HEK293T (cell line): ENCODE measurements around the gene OPRL1.

Source experiments
- CTCF ChIA-PET: fragments of 350-600 bp; formaldehyde crosslinking; extraction: SDS; loops from one replicate; lab custom pipeline; 2021; ENCODE audit warnings: antibody characterized with exemption, inconsistent platforms; lab: Yijun Ruan, JAX
- POLR2A ChIA-PET: fragments of 350-600 bp; formaldehyde crosslinking; extraction: SDS; loops from one replicate; lab custom pipeline; 2020; ENCODE audit warnings: antibody characterized with exemption, inconsistent platforms; lab: Yijun Ruan, JAX
- DNase-seq: peaks from one replicate; pipeline ENCODE4 v3.0.0; 2012; ENCODE audit warnings: mixed read lengths; ENCODE audit errors: extremely low spot score
- ARNT ChIP-seq: fragments of 450-650 bp; IDR thresholded peaks from 2 replicates; pipeline ENCODE4 v1.6.1; 2017; ENCODE audit warnings: mild to moderate bottlenecking
- BHLHE40 ChIP-seq: fragments of 450-650 bp; IDR thresholded peaks from 2 replicates; pipeline ENCODE4 v1.6.1; 2016; ENCODE audit warnings: mild to moderate bottlenecking, moderate library complexity, borderline replicate concordance
- CTBP1 ChIP-seq: fragments of 450-650 bp; IDR thresholded peaks from 2 replicates; pipeline ENCODE4 v1.6.1; 2016; ENCODE audit warnings: borderline replicate concordance
- ELF4 ChIP-seq: fragments of 450-650 bp; IDR thresholded peaks from 2 replicates; pipeline ENCODE4 v1.6.1; 2017; ENCODE audit warnings: antibody characterized with exemption
- FOXA1 ChIP-seq: fragments of 450-650 bp; IDR thresholded peaks from 2 replicates; pipeline ENCODE4 v1.6.1; 2016; ENCODE audit warnings: mild to moderate bottlenecking
- FOXK2 ChIP-seq: fragments of 450-650 bp; IDR thresholded peaks from 2 replicates; pipeline ENCODE4 v1.6.1; 2016; ENCODE audit warnings: mild to moderate bottlenecking
- FOXM1 ChIP-seq: fragments of 450-650 bp; IDR thresholded peaks from 2 replicates; pipeline ENCODE4 v1.6.1; 2017; ENCODE audit warnings: mild to moderate bottlenecking, borderline replicate concordance
- HDGF ChIP-seq: fragments of 450-650 bp; IDR thresholded peaks from 2 replicates; pipeline ENCODE4 v1.6.1; 2017; ENCODE audit warnings: antibody characterized with exemption, borderline replicate concordance
- L3MBTL2 ChIP-seq: fragments of 450-650 bp; conservative IDR thresholded peaks from 2 replicates; pipeline ENCODE4 v1.6.1; 2016; ENCODE audit warnings: mild to moderate bottlenecking
- LEF1 ChIP-seq: fragments of 450-650 bp; IDR thresholded peaks from 2 replicates; pipeline ENCODE4 v1.6.1; 2017; ENCODE audit warnings: mild to moderate bottlenecking, borderline replicate concordance
- NFRKB ChIP-seq: fragments of 450-650 bp; IDR thresholded peaks from 2 replicates; pipeline ENCODE4 v1.6.1; 2016; ENCODE audit warnings: mild to moderate bottlenecking, moderate library complexity
- PKNOX1 ChIP-seq: fragments of 450-650 bp; IDR thresholded peaks from 2 replicates; pipeline ENCODE4 v1.6.1; 2016
- SP1 ChIP-seq: fragments of 450-650 bp; IDR thresholded peaks from 2 replicates; pipeline ENCODE4 v1.6.1; 2017
- SUZ12 ChIP-seq: fragments of 450-650 bp; IDR thresholded peaks from 2 replicates; pipeline ENCODE4 v1.6.1; 2016; ENCODE audit warnings: mild to moderate bottlenecking
- TARDBP ChIP-seq: fragments of 450-650 bp; IDR thresholded peaks from 2 replicates; pipeline ENCODE4 v1.6.1; 2016
- ZNF384 ChIP-seq: fragments of 450-650 bp; IDR thresholded peaks from 2 replicates; pipeline ENCODE4 v1.6.1; 2016

Gene OPRL1

GRCh38 chr20:64107736-64108457, 28.0 kb downstream of the OPRL1 start:
- POLR2A ChIA-PET, result interaction anchor here (1.1 kb wide), 1 partner anchor 45 kb away, joined by 3 read pairs; the partner anchor contains the start of gene TCEA2
- TF ChIP-seq FOXA1, result no peak
- TF ChIP-seq PKNOX1, result no peak
- TF ChIP-seq BHLHE40, result no peak
- TF ChIP-seq ELF4, result no peak
- no peak for TF ChIP-seq HDGF
- TF ChIP-seq FOXM1, result no peak
- no peak for TF ChIP-seq ARNT
- TF ChIP-seq L3MBTL2, result no peak
- no peak for TF ChIP-seq NFRKB
- no peak for TF ChIP-seq SUZ12
- TF ChIP-seq FOXK2, result no peak
- no peak for TF ChIP-seq SP1
- TF ChIP-seq TARDBP, result no peak
- no peak for TF ChIP-seq ZNF384
- TF ChIP-seq CTBP1, result no peak
- CTCF ChIA-PET, result no interaction called here
- DNase-seq, result no peak

- CTCF ChIA-PET, result no interaction called here
- no peak for DNase-seq
- POLR2A ChIA-PET, result interaction anchor here (1.1 kb wide), 1 partner anchor 46 kb away, joined by 3 read pairs; the partner anchor contains the start of gene TCEA2
- TF ChIP-seq HDGF (no peak), SP1 (no peak), L3MBTL2 (no peak), FOXM1 (no peak), FOXA1 (no peak), FOXK2 (no peak), ARNT (no peak), BHLHE40 (no peak), NFRKB (no peak), LEF1 (no peak), ZNF384 (no peak), PKNOX1 (no peak)
These were observed 29.1 kb downstream of the OPRL1 start for GRCh38 chr20:64108731-64109681.

- CTCF ChIA-PET, result no interaction called here
- no peak for DNase-seq
- no peak for TF ChIP-seq NFRKB
- TF ChIP-seq ARNT, result no peak
- no peak for TF ChIP-seq FOXA1
- no peak for TF ChIP-seq CTBP1
- TF ChIP-seq SUZ12, result no peak
- POLR2A ChIA-PET, result no interaction called here
These were observed 30.0 kb downstream of the OPRL1 start for GRCh38 chr20:64109831-64110391.

- TF ChIP-seq PKNOX1, result no peak
- no peak for TF ChIP-seq BHLHE40
- TF ChIP-seq SUZ12, result no peak
- no peak for TF ChIP-seq HDGF
- no peak for TF ChIP-seq ARNT
- TF ChIP-seq ZNF384, result no peak
- no peak for TF ChIP-seq SP1
- CTCF ChIA-PET, result no interaction called here
These were observed 30.7 kb downstream of the OPRL1 start for GRCh38 chr20:64110411-64111068.

GRCh38 chr20:64111841-64112641, 32.2 kb downstream of the OPRL1 start:
- ChIA-PET CTCF (interaction anchor here (1.1 to 1.2 kb wide), 2 partner anchors 9 to 29 kb away, joined by 3 read pairs; no protein-coding TSS in a partner anchor), POLR2A (interaction anchor here (1.2 kb wide), 1 partner anchor 50 kb away, joined by 5 read pairs; the partner anchor contains the start of gene TCEA2)
- TF ChIP-seq FOXM1, result no peak
- TF ChIP-seq CTBP1, result no peak
- TF ChIP-seq SP1, result no peak
- no peak for DNase-seq

More at GRCh38 chr20:64110411-64111068, 30.7 kb downstream of the OPRL1 start:
- POLR2A ChIA-PET, result no interaction called here
- DNase-seq, result no peak
